NCI-H1105 (cell line): ENCODE results near the gene TRPM2.

Experiments
- DNase-seq: peaks from one replicate; lab custom pipeline; 2025; lab: John Stamatoyannopoulos, UW

The TRPM2 gene

DNA sequence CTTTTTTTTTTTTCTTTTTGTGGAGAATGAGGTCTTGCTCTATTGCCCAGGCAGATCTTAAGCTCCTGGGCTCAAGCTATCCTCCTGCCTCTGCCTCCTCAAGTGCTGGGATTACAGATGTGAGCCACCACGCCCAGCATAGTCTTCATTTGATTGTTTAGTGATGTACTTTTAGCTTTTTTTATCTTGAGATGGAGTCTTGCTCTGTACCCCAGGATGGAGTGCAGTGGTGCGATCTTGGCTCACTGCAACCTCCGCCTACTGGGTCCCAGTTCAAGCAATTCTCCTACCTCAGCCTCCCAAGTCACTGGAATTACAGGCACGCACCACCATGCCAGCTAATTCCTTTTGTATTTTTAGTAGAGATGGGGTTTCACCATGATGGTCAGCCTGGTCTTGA lies 77.9 kb downstream of the TRPM2 start:
- DNase-seq = no peak

DNA sequence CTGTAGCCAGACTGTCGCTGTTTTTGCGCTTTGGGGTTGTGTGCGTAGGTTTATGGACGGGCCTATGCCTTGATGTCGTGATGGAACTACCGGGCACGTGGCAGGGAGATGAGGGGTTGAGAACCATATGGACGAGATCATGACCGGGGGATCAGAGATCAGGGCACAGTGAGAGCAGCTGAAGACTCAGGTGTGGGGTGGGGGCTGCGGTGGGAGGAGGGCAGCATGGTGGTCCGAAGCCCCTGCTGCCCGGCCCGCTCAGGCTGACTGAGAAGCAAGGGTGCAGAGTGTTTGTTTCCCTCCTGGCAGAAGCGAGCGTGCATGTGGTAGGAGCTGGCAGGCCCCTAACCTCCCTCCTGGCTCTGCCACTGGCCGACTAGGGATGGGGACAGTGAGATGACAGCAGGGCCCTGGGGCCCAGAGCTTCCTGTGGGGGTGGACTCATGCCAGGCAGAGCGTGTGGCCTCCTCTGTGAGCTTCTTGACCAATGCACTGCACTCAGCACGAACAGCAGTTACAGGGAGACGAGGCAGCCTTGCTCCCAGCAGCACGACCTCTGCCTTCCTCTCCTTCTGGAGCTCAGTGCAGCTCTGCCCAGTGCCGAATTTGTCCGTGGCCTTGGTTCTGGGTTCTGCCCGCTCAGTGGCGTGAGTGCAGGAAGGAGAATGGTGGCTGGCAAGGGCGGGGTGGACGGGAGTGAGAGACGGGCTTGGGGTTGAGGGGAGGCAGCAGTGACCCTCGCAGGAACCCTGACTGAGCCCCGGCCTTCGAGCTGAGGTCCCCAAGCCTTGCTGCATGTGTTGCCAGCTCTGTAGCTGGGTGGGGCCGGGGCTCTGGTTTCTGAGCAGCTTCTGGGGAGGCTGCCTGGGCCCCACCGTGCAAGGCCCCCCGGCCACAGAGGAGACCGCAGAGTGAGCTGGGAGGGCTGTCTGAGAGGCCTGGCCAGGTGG lies 79.7 kb downstream of the TRPM2 start:
- no peak for DNase-seq

DNA sequence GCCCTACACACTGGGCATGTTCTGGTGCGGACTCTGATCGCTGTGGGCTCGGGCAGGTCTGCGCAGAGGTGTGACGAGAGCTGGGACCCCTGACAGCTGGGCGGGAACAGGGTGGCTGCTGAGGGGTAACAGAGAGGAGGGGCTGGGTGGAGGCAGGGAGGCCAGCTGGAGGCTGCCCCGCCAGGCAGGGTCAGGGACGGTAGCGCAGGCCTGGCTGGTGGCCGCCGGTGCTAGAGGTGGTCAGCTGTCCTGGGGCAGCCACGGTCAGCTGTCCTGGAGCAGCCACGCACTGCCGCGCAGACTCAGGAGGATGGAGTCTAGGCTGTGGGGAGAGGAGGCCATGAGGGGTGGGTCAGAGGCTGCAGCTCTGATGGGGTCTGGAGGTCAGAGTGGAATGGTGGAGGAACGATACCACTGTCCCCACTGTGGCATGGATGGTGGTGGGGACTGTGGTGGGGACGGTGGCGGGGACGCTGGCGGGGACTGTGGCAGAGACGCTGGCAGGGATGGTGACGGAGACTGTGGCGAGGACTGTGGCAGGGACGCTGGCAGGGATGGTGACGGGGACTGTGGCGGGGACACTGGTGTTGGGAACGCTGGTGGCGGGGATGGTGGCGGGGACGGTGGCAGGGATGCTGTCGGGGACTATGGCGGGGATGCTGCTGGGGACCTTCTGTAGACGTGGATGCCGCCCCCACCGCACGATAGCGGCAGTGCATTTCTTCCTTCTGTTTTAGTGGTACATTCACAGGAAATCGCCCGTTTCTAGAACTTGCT lies 80.6 kb downstream of the TRPM2 start:
- no peak for DNase-seq

DNA sequence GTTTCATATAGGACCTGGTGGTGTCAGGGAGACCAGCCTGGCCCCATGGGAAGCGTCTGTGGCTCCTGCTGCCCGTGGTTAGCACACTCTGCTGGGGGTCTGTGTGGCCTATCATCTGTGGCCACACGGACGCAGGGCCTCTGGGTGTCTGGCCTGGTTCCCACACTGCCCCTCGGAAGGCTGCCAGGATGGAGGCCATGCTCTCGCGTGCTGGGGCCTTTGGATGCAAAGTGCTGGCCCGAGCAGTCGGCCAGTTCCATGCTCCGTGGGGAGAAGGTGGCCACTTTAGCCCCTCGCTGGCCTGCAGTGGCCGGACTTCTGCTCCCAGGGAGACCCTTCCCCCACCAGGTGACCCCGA lies 81.1 kb downstream of the TRPM2 start:
- no peak for DNase-seq

DNA sequence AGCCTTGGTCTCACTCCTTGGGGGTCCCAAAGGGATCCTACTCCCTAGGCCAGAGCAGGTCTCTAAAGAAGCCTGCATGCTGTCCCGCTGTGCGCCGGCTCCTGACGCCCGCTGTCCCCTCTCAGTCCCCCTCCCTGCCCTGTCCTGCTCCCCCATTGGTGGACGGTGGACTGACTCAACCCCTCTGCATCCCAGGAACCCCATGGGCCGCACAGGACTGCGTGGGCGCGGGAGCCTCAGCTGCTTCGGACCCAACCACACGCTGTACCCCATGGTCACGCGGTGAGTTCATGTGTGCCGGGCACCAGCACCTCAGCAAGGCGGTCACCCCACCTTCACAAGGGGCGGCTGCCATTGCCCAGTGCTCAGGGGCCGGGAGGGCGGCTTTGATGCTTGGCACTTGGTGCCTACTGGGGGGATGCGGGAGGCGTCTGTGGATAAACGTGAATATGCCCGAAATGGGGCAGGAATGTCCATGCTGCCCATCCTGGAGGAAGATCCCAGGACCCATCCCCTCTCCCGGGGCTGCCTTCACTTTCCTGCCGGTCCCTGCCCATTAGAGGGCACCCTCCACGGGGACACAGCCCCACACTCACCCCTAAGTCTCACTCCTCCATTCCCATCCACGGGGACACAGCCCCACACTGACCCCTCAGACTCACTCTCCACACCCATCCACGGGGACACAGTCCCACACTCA lies 81.7 kb downstream of the TRPM2 start:
- no peak for DNase-seq

DNA sequence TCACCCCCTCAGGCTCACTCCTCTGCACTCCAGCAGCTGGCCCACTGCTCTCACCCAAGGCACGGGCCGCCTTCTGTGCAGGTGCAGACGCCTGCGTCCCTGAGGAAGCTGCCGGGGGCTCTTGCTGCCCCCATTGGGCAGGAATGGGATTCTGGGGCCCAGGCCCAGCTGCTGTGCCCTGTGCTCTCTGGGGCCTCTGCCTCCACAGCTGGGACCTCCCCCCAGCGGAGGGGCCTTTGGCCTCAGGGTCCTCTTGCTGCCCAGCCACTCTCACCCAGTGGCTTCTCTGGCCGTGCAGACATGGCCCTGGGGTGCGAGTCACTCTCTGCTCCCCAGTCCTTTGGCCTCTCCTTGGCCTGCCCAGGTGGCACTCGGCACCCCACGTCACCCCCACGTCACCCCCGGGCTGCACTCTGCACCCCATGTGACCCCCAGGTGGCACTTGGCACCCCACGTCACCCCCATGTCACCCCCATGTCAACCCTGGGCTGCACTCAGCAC lies 82.7 kb downstream of the TRPM2 start:
- DNase-seq = no peak

DNA sequence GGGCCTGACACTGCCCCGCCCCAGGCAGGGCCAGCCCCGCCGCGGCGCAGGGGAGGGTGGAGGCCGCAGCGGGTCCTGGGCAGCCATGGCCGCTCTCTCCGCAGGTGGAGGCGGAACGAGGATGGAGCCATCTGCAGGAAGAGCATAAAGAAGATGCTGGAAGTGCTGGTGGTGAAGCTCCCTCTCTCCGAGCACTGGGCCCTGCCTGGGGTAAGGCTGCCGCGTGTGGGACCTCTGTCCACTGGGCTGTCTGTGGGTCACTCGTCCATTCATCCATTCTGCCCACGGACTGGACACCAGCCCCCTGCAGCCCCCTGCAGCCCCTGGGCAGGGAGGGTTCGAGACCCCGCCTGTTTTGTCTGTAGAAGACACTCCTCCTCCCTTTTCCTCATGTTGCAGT lies 83.5 kb downstream of the TRPM2 start:
- DNase-seq = no peak

DNA sequence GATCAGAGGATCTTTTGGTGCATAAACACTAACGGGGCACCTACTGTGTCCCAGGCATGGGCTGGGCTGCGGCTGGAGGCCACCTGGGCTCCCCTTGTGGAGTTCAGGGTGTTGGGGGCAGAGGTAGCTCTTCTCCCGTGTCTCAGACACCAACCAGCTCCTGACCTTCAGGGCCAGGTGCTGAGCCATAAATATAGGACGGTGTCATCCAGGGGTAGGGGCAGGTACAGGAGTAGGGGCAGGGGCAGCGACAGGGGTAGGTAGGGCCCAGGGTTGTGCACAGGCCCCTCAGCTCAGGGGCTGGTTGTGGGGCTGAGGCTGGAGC lies 83.9 kb downstream of the TRPM2 start:
- no peak for DNase-seq

DNA sequence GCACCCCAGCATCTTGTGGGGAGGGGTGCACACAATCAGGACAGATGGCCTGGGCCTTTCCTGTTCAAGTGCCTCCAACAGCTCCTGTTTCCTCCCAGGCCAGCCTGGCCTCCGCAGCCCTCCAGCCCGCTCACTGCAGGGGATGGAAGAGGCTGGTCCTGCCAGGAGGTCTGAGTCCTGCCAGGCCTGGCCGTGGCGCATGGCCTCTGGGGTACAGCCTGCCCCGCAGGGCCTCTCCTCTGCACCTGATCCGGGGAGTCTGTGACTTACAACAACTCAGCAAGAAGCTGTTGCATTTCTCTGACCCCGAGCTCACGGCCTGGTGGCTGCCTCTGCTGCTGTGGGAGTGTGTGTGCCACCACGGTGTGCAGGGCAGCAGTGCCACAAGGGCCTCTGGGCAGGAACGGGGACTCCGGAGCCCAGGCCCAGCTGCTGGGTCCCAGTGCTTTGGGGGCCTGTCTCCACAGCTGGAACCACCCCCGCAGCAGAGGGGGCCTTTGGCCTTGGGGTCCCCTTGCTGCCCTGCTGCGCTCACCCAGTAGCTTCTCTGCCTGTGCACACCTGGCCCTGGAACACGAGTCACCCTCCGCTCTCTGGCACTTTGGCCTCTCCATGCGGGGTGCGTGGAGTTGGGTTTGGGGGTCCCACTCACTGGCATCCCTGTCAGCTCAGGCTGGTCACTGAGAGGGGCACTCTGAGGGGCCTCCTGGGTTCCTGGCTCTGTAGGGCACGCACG lies 84.4 kb downstream of the TRPM2 start:
- DNase-seq = no peak

DNA sequence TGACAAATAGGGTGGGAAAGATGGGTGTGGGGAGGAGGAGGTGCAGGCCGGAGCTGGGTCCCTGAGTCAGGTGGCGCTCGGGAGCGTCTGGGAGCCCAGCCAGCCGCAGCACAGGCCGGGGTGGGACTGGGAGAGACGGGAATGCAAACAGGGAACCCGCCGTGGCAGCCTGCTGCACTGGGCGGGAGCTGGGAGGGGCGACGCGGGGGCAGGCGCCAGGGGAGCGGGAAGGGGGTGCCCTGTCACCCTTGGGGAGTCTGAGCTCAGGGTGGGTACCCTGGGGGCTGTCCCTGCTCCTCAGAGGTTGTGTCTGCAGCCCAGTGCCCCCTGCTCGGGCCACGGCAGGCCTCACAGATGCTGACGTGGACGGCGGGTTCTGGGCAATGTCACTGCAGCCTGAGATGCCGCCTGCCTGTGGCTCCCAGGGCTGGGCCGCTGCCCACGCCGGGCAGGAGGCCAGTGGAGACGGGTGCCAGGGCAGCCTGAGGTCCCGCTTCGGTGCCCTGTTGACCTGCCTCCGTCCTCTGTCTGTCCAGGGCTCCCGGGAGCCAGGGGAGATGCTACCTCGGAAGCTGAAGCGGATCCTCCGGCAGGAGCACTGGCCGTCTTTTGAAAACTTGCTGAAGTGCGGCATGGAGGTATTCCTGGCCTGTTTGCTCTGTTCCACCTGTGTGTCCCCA lies 85.2 kb downstream of the TRPM2 start:
- DNase-seq = no peak

DNA sequence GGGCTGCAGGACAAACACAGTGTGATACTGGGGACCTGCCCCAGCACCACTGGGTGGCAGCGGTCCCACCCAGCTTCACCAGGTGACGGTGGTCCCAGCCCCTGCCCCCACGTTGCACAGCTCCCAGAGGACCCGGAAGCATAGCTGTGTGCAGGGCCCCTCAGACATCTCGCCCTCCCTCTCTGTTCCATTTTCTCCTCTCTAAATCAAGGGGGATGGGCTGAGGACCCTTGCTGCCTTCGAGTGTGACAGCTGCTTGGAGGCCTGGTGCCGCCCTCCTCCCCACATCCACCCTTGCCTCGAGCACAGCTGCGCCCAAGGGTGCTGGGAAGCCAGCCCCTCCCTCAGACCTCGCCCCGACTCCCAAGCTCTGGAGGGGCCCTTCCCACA lies 85.8 kb downstream of the TRPM2 start:
- DNase-seq = no peak

DNA sequence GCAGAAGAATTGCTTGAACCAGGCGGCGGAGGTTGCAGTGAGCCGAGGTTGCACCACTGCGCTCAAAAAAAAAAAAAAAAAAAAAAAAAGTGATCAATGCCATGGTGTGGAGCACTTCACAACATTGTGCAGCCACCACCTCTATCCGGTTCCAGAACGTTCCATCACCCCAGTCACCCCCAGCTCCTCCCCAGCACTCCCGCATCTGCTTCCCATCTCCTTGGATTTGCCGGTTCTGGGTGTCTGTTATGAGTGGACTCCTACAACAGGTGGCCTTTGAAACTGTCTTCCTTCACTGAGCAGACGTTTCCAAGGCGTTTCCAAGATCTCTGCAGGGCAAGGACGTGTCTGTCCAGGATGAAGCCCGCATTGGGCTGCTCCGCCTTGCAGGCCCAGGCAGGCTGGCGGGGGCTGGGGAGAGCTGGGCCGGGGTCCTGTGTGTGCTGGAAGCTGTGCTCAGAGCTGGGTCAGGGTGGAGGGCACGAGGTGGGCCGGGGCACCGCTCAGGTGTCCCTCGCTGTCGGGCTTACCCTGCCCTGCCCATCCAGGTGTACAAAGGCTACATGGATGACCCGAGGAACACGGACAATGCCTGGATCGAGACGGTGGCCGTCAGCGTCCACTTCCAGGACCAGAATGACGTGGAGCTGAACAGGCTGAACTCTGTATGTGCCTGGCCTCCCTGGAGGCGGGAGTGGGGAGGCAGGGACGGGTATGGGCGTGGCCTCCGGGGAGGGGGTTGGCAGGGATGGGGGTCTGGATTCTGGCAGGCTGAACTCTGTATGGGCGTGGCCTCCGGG lies 87.0 kb downstream of the TRPM2 start:
- DNase-seq = no peak

DNA sequence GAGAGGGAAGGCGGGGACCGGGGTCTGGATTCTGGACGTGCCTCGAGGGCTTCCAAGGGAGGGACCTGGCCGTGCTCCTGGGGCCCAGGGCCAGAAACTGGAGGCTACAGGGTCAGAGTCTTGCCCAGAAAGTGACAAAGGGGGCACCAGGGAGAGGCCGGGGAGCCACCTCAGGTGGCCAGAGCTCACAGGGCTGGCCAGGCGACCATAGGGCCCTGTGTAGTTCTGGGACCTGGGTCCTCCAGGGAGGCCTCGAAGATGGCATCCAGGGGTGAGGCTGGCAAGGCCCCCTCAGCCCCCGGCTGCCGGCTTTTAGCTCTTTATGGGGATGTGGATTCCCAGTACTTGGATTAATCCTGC lies 87.6 kb downstream of the TRPM2 start:
- no peak for DNase-seq

DNA sequence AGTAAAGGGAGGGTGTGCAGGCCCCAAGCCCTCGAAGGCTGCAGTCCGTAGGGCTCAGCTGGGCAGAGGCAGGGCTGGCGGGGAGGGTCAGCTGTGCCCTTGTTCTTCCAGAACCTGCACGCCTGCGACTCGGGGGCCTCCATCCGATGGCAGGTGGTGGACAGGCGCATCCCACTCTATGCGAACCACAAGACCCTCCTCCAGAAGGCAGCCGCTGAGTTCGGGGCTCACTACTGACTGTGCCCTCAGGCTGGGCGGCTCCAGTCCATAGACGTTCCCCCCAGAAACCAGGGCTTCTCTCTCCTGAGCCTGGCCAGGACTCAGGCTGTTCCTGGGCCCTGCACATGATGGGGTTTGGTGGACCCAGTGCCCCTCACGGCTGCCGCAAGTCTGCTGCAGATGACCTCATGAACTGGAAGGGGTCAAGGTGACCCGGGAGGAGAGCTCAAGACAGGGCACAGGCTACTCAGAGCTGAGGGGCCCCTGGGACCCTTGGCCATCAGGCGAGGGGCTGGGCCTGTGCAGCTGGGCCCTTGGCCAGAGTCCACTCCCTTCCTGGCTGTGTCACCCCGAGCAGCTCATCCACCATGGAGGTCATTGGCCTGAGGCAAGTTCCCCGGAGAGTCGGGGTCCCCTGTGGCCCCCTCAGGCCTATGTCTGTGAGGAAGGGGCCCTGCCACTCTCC lies 88.3 kb downstream of the TRPM2 start:
- no peak for DNase-seq

DNA sequence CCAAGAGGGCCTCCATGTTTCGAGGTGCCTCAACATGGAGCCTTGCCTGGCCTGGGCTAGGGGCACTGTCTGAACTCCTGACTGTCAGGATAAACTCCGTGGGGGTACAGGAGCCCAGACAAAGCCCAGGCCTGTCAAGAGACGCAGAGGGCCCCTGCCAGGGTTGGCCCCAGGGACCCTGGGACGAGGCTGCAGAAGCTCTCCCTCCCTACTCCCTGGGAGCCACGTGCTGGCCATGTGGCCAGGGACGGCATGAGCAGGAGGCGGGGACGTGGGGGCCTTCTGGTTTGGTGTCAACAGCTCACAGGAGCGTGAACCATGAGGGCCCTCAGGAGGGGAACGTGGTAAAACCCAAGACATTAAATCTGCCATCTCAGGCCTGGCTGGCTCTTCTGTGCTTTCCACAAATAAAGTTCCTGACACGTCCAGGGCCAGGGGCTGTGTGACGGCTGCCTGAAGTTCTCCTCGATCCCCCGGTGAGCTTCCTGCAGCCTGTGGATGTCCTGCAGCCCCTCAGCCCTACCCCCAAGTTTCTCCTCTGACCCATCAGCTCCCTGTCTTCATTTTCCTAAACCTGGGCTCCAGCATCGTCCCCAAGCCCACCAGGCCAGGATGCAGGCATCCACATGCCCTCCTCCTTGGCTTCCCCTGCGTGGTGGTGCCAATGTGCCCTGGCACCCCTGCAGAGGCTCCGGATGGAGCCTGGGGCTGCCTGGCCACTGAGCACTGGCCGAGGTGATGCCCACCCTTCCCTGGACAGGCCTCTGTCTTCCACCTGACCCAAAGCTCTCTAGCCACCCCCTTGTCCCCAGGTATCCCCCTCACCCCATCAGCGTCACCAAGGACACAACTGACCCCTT lies 89.1 kb downstream of the TRPM2 start:
- no peak for DNase-seq

DNA sequence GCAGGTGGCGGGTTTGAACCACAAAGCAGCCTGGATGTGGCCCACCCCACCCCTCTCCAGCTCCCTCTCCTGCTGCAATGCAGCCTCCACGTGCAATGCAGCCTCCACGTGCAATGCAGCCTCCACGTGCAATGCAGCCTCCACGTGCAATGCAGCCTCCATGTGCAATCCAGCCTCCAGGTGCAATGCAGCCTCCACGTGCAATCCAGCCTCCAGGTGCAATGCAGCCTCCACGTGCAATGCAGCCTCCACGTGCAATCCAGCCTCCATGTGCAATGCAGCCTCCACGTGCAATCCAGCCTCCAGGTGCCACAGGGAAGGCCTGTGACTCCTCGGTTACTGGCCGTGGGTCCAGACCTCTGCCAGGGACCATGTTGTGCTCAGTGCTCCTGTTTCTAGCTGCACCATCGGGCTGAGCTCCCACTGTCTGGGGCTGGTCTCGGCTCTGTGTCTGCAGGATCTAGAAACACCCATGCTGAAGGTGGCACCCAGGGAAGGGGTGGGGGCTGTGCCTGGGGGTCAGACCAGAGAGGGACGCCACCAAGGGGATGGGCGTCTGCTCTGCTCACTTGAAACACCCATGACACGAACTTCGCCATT lies 90.0 kb downstream of the TRPM2 start:
- DNase-seq = no peak

DNA sequence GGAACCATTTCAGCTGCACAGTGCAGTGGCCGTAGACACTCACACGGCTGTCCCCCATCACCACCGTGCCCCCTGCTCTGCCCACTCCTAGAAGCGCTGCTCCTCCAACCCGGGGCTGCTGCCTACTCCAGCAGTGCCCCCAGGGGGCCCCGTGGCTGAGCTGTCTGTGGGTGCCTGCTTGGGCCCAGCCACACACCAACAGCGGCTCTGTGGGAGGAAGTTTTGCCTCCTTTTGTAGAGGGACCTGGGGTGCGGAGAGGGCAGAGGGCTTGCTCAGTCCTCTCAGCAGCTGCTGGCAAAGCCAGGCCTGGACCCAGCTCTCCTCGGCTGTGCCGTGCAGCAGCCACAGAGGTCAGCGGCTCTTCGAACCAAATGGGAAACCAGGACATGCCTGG lies 90.5 kb downstream of the TRPM2 start:
- DNase-seq = no peak

DNA sequence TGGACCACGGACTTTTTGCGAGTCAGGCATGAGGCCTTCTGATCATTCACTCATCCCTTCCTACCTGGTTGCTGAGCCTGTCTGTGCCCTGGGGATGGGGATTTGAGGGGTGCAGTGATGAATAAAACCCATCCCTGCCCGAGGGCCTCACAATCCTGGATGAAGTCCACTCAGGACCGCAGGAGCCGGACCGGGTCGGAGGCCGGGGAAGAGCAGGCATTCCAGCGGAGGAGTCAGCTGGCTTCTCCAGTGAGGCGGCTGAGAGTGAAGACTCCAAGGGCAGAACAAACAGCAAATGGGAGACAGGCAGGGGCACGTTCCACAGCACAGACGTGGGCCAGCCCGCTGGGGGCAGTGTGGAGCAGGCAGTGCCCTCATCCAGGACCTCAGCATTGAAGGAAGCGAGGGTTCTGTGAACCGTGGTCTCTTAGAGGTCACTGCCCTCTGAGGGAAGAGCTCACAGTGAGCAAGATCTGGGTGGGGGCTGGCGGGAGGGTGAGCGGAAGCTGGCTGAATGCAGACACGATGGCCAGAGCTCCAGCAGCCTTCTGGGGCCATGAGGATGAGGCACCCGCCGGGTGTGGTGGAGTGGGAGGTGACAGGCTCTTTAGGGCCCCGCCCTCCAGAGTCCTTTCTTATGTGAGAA lies 91.0 kb downstream of the TRPM2 start:
- DNase-seq = no peak
